Measurements from ENCODE around the gene INPP5A. TPM values are rescaled to one million over a fixed set of nuclear protein-coding genes. Genes with fewer than 3 reads are reported as not detected.
A peak's percentile ranks its signal among the peaks of the same experiment; 100 is the strongest.
"Not testable (repeated sequence)": the region's sequence is repeated elsewhere in the genome, so short reads cannot be mapped to it uniquely, and the experiment has no call there.

The INPP5A gene
- total RNA-seq, 6 donors from 2014 or later, result 28.6 to 81.7 (median 44.8) TPM

DNA sequence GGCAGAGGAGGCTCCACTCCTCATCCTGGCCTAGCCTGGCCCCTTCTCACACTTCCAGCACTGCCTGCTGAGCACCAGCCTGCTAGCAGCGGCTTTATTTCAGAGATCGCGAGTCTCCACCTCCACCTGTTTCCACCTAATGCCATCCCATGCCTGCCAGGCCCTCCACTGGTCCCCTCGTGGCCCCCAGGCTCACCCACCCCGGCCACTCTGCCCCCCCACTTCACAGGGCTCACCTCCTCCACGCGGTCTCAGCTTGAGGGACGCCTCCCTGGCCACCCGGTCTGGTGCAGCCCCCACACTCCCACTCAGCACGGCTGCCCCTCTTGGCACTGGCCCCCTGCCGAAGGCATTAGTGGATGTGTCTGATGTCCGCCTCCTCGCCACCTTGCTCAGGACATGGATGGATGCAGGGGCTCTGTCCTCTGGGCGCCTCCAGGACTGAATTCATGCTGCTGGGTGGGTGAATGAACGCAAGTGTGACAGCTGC is 252.1 kb downstream of the INPP5A start:
- no peak for DNase-seq
- no peak for TF ChIP-seq POLR2A (IDR thresholded peaks at IDR 0.05)
- TF ChIP-seq, protein P1, sequence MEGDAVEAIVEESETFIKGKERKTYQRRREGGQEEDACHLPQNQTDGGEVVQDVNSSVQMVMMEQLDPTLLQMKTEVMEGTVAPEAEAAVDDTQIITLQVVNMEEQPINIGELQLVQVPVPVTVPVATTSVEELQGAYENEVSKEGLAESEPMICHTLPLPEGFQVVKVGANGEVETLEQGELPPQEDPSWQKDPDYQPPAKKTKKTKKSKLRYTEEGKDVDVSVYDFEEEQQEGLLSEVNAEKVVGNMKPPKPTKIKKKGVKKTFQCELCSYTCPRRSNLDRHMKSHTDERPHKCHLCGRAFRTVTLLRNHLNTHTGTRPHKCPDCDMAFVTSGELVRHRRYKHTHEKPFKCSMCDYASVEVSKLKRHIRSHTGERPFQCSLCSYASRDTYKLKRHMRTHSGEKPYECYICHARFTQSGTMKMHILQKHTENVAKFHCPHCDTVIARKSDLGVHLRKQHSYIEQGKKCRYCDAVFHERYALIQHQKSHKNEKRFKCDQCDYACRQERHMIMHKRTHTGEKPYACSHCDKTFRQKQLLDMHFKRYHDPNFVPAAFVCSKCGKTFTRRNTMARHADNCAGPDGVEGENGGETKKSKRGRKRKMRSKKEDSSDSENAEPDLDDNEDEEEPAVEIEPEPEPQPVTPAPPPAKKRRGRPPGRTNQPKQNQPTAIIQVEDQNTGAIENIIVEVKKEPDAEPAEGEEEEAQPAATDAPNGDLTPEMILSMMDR (IDR thresholded peaks at IDR 0.05), result no peak
- TF ChIP-seq POLR2AphosphoS5 (IDR thresholded peaks at IDR 0.05), result no peak
- no peak for TF ChIP-seq EP300 (IDR thresholded peaks at IDR 0.05)
- Histone ChIP-seq H3K9me3 (no peaks in the 10 kb centered on the region), H3K4me3 (no peak overlapping the region), H3K4me1 (peaks cover 16 to 41% (median 28%) of the 10 kb centered on the region in 4 donors), H3K27ac (no peak overlapping the region), H3K36me3 (no peaks in the 10 kb centered on the region), H3K27me3 (peaks cover 6 to 48% (median 33%) of the 10 kb centered on the region in 4 donors)
- ATAC-seq (ENCODE audit: low FRiP score in 2 of 2), result no peak
- WGBS, 2 donors, result 65 to 68% methylated on average over 10 to 14 of the region's 15 CpGs

DNA sequence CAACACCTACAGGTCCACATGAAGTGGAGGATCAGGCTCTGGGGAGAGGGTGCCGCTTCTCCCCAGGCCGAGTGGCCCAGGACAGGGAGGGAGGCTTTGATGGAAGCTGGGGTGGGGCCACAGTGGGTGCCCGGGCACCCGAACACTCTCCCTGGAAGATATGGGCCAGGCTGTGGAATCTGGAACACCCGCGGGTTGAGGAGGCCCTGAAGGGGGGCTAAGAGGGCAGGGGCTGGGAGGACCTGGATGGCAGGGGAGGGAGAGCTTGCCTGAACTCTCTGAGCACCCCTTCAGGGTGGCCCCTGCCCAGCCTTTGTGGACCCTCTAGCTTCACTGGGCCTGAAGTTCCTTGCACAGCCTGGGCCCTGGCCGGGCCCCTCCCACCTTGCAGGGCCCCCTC is 252.9 kb downstream of the INPP5A start:
- 50 to 56% methylated on average over 1 to 7 of the region's 7 CpGs for WGBS, 2 donors
- TF ChIP-seq EP300 (IDR thresholded peaks at IDR 0.05), result no peak
- TF ChIP-seq POLR2A (IDR thresholded peaks at IDR 0.05), result no peak
- TF ChIP-seq, protein P1 (IDR thresholded peaks at IDR 0.05), result no peak
- no peak for TF ChIP-seq POLR2AphosphoS5 (IDR thresholded peaks at IDR 0.05)
- H3K9me3 ChIP-seq, result no peaks in the 10 kb centered on the region
- peaks cover 6 to 41% (median 29%) of the 10 kb centered on the region in 4 donors for H3K27me3 ChIP-seq
- no peak overlapping the region for H3K27ac ChIP-seq
- DNase-seq (peak in 1 of 2 donors; percentile 61), ATAC-seq (ENCODE audit: low FRiP score in 2 of 2) (no peak)
- H3K4me3 ChIP-seq, result no peak overlapping the region
- no peaks in the 10 kb centered on the region for H3K36me3 ChIP-seq
- H3K4me1 ChIP-seq, result peaks cover 16 to 33% (median 23%) of the 10 kb centered on the region in 4 donors

DNA sequence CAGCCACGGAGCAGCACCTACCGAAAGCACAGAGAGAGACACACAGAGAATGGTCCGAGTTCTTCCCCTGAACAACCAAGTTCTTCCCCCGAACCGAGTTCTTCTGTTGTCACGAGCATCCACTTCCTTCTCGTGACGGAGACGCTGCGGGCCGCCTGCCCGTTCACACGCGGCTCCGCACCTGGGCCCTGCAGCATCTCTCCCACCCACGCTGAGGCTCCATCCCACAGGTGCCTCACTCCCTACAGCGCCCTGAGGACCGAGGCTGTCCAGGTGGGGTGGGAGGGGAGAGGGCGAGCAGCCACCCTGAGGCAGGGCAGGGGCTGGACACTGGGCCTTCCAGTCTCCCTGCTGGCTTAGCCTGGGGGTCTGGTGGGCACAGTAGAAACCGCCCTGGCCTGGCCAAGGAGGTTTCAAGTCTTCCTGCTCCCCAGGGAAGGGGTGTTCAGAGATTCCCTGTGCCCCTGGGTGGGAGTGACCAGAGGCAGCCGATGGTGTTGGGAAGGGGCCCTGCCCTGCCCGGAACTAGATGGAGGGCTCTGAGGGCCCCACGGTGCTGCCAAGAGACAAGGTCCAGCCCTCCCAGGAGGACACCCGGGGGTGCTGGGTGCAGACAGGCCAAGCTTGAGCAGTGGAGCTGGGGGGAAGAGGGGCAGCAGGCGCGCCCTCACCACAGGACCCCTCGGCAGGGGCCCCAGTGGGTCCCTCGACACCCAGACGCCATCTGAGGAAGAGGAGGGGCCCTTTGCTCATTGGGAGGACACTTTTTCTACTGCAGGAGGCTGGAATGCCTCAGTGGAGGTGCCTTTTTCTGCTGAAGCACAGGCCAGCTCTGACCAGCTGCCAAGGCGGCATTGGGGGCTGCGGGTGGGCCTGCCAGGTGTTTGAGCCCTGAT is 253.6 kb downstream of the INPP5A start:
- H3K9me3 ChIP-seq, result no peaks in the 10 kb centered on the region
- H3K4me1 ChIP-seq, result peaks cover 16 to 28% (median 20%) of the 10 kb centered on the region in 4 donors
- TF ChIP-seq POLR2A (IDR thresholded peaks at IDR 0.05) (no peak), POLR2AphosphoS5 (IDR thresholded peaks at IDR 0.05) (no peak), EP300 (IDR thresholded peaks at IDR 0.05) (no peak)
- TF ChIP-seq, protein P1 (IDR thresholded peaks at IDR 0.05), result no peak
- H3K27ac ChIP-seq, result no peak overlapping the region
- peak in 1 of 2 donors; percentile 67 for DNase-seq
- 54 to 55% methylated on average over 11 to 28 of the region's 31 CpGs for WGBS, 2 donors
- peaks cover 6 to 38% (median 27%) of the 10 kb centered on the region in 4 donors for H3K27me3 ChIP-seq
- peak in 1 of 2 donors; percentile 5 for ATAC-seq (ENCODE audit: low FRiP score in 2 of 2)
- no peak overlapping the region for H3K4me3 ChIP-seq
- no peaks in the 10 kb centered on the region for H3K36me3 ChIP-seq

GRCh38 chr10:132792099-132792498 is 254.5 kb downstream of the INPP5A start:
- peaks cover 3 to 29% (median 18%) of the 10 kb centered on the region in 4 donors for H3K27me3 ChIP-seq
- H3K36me3 ChIP-seq; H3K27ac ChIP-seq; H3K4me3 ChIP-seq; ATAC-seq (ENCODE audit: low FRiP score in 2 of 2); H3K9me3 ChIP-seq: not testable (repeated sequence)
- peak in 1 of 2 donors; percentile 38 for DNase-seq
- peaks cover 7 to 19% (median 12%) of the 10 kb centered on the region in 4 donors for H3K4me1 ChIP-seq
- 92 to 100% methylated on average over 2 to 31 of the region's 33 CpGs for WGBS, 2 donors

DNA sequence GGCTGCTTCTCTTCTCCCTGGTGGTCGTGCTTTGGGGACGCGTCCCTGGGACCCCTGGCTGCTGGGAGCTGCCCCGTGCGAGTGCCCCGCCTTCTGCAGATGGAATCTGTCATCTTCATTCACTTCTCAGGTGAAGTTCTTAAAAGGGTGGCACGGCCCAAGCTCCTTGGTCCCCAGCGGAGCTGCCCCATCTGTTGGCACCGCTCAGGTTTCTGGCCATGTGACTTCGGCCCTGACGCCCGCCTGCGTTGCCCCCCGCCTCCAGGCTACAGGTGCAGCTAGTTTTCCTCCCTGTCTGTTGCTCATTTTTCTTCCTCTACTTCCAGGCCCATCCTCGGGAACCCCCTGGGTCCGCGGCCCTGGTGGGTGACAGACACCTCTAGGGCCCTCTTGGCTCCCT is 255.2 kb downstream of the INPP5A start:
- no peak for ATAC-seq (ENCODE audit: low FRiP score in 2 of 2)
- H3K9me3 ChIP-seq, result no peaks in the 10 kb centered on the region
- 86 to 89% methylated on average over 10 to 17 of the region's 17 CpGs for WGBS, 2 donors
- H3K4me3 ChIP-seq, result no peak overlapping the region
- TF ChIP-seq POLR2AphosphoS5 (IDR thresholded peaks at IDR 0.05) (no peak), POLR2A (IDR thresholded peaks at IDR 0.05) (no peak), EP300 (IDR thresholded peaks at IDR 0.05) (no peak)
- TF ChIP-seq, protein P1 (IDR thresholded peaks at IDR 0.05), result no peak
- peaks cover 0 to 12% (median 5%) of the 10 kb centered on the region in 4 donors for H3K4me1 ChIP-seq
- no peaks in the 10 kb centered on the region for H3K36me3 ChIP-seq
- DNase-seq, result peak in 1 of 2 donors; percentile 81
- peaks cover 0 to 22% (median 11%) of the 10 kb centered on the region in 4 donors for H3K27me3 ChIP-seq
- no peak overlapping the region for H3K27ac ChIP-seq

Measured in upper lobe of left lung (tissue), 6 donors.